AG09319 (cell line): ENCODE data around the gene EPHA8.

Experiments used
- DNase-seq: peaks from one replicate; pipeline ENCODE4 v3.0.0-alpha.2; 2010; ENCODE audit warnings: low read depth; ENCODE audit errors: extremely low read depth
- TF ChIP-seq, protein P1 (sequence below): IDR thresholded peaks from 2 replicates; pipeline ENCODE4 v1.5.1; 2011; ENCODE audit warnings: low read depth, mild to moderate bottlenecking, inconsistent platforms, low read length, moderate library complexity

The EPHA8 gene

DNA sequence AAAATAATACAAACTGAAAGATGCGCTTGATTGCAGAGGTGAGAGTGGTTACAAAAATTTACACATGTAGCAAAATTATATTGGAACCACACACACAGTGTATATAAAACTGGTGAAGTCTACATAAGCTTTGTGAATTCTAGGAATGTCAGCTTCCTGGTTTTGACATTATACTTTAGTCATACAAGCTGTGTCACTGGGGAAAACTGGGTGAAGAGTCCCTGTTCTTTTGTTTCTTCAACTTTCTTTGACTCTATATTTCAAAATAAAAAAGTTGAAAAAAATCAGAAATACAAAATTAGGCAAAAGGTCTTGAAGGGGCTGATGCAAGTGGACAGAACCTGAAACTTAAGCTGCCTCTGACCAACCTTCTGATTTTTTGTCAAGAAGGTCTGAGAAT, 83.1 kb downstream of the EPHA8 start:
- DNase-seq, result no peak
- TF ChIP-seq, protein P1, sequence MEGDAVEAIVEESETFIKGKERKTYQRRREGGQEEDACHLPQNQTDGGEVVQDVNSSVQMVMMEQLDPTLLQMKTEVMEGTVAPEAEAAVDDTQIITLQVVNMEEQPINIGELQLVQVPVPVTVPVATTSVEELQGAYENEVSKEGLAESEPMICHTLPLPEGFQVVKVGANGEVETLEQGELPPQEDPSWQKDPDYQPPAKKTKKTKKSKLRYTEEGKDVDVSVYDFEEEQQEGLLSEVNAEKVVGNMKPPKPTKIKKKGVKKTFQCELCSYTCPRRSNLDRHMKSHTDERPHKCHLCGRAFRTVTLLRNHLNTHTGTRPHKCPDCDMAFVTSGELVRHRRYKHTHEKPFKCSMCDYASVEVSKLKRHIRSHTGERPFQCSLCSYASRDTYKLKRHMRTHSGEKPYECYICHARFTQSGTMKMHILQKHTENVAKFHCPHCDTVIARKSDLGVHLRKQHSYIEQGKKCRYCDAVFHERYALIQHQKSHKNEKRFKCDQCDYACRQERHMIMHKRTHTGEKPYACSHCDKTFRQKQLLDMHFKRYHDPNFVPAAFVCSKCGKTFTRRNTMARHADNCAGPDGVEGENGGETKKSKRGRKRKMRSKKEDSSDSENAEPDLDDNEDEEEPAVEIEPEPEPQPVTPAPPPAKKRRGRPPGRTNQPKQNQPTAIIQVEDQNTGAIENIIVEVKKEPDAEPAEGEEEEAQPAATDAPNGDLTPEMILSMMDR, result no peak

DNA sequence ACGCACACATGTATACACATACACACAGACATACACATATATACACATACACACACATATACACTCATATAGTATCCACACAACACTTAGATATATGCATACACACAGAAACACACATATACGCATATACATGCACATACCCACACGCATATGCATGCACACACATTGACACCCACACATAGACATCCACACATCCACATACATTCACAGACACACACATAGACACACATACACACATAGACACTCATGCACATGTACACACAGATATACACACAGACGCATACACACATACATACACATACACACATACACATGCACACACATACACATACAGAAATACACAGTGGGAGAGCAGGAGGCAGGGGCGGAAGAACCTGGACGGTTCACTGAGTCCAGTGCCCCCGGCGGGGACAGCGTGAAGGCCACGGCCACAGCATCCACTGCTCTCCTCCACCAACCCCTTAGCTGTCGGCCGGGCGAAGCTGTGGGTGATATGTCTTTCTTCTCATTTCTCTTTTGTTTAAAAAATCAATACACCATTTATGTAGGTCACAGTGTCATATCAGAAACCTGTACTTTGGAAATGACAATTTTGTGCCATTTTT, 86.9 kb downstream of the EPHA8 start:
- DNase-seq, result no peak
- TF ChIP-seq, protein P1, result no peak

DNA sequence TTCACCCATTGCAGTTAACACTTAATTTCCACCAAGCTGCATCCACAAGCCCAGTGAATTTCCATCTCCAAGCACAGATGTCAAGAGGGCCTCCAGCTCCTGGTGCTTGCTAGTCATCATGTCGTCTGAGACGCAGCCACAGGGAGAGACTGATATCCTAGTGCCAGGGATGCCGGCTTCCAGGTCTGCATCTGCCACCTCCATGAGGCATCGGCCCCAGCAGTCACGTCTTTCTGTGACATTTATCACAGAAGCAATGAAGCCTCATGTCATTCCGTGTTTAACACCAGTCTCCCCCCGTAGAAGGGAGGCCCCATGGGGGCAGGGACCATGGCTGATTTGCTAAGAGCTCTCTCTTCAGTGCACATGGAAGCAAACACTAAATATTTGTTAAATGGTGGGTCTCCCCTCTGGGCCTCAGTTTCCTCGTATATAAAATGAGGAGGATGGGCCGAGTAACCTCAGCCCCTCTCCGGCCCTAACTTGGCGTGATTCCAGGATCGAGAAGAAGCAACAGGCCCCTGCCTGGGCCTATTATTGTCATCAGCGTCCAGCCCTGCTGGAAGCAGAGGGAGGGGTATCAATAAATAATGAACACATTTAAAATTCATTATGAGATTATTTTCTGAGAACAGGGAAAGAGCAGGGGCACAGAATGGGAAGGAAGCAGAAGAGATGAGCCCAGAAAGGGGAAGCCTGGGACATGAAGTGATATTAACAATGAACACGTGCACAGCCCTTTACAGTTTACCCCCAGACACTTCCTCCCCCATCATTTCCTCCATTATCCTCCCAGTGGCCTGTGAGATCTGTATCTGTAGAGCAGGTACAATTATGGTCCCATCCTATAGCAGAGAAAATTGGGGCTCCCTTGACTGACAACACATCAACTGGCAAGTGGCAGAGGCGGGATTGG, 88.9 kb downstream of the EPHA8 start:
- no peak for DNase-seq

DNA sequence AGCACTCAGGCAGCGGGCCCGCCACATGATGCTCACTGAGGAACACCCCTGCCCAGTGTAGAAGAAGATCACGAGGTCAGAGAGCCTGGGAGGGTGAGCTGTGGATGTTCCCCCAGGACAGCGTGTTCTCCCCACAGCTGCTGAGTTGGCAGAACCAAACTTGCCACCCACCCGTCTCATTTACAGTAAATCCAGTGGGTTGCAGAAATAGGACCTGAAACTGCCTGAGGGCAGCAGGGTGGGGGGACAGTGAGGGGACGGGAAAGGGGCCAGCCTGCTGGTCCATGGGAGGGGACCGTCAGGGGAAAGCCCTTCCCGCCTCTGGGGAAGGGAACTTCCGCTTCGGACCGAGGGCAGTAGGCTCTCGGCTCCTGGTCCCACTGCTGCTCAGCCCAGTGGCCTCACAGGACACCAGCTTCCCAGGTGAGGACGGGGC, 89.6 kb downstream of the EPHA8 start, which contains the start of gene C1QB:
TSS of gene C1QB (plus strand) at position 356 of the 436 bp plus-strand sequence. CDS start 6,227 bp downstream, outside the sequence.
- TF ChIP-seq, protein P1, result no peak
- DNase-seq, result no peak

More for the DNA sequence above, 88.9 kb downstream of the EPHA8 start:
- TF ChIP-seq, protein P1, result no peak
